Mesothelial cell of epicardium (in vitro differentiated cells): ENCODE measurements around the gene ACER3. TPM values are rescaled to one million over a fixed set of nuclear protein-coding genes. Genes with fewer than 3 reads are reported as not detected.

Source experiments
- DNase-seq, 2 experiments: peaks; one replicate each; pipeline ENCODE4 v3.0.0; 2021; ENCODE audit warnings: low spot score in 2 of 2; ENCODE audit not compliant: unreplicated experiment in 2 of 2
- H3K27ac Mint-ChIP-seq: 2 replicates; pipeline ENCODE4 v1.8.0; 2021; ENCODE audit warnings: mixed read lengths
- H3K27me3 Mint-ChIP-seq: 2 replicates; pipeline ENCODE4 v1.8.0; 2021; ENCODE audit warnings: low read depth, mixed read lengths
- H3K36me3 Mint-ChIP-seq: 2 replicates; pipeline ENCODE4 v1.8.0; 2021; ENCODE audit warnings: mixed read lengths
- H3K4me1 Mint-ChIP-seq: 2 replicates; pipeline ENCODE4 v1.8.0; 2021; ENCODE audit warnings: mixed read lengths
- H3K4me3 Mint-ChIP-seq: 2 replicates; pipeline ENCODE4 v1.8.0; 2021; ENCODE audit warnings: mild to moderate bottlenecking, moderate library complexity, mixed read lengths
- H3K9me3 Mint-ChIP-seq: 2 replicates; pipeline ENCODE4 v1.8.0; 2021; ENCODE audit warnings: mixed read lengths
- CTCF ChIP-seq: fragments of 200-600 bp; sonication (generic); IDR thresholded peaks from one replicate; pipeline ENCODE4 v1.5.0; 2021; ENCODE audit warnings: antibody characterized with exemption; ENCODE audit not compliant: unreplicated experiment
- total RNA-seq: library from RNA; stranded (reverse); gene quantifications from 3 replicates; pipeline ENCODE4 v1.2.1, GENCODE V29; 2021

ACER3 gene
- total RNA-seq, 1 donor from 2014 or later, result 17.5 TPM

GRCh38 chr11:77053217-77054015 lies 192.7 kb downstream of the ACER3 start:
- H3K9me3 Mint-ChIP-seq, result peaks cover 3% of the 10 kb centered on the region
- no peaks in the 10 kb centered on the region for H3K27me3 Mint-ChIP-seq
- no peak for DNase-seq
- no peaks in the 10 kb centered on the region for H3K4me1 Mint-ChIP-seq
- no peak for TF ChIP-seq CTCF
- H3K4me3 Mint-ChIP-seq, result no peak overlapping the region
- no peak overlapping the region for H3K27ac Mint-ChIP-seq
- H3K36me3 Mint-ChIP-seq, result no peaks in the 10 kb centered on the region

- H3K36me3 Mint-ChIP-seq, result no peaks in the 10 kb centered on the region
- no peaks in the 10 kb centered on the region for H3K27me3 Mint-ChIP-seq
- H3K4me1 Mint-ChIP-seq, result no peaks in the 10 kb centered on the region
- peaks cover 3% of the 10 kb centered on the region for H3K9me3 Mint-ChIP-seq
- no peak overlapping the region for H3K4me3 Mint-ChIP-seq
- DNase-seq, result no peak
- TF ChIP-seq CTCF, result no peak
- no peak overlapping the region for H3K27ac Mint-ChIP-seq
These were observed 193.4 kb downstream of the ACER3 start for GRCh38 chr11:77054084-77054483.

- H3K4me1 Mint-ChIP-seq, result no peaks in the 10 kb centered on the region
- no peak overlapping the region for H3K4me3 Mint-ChIP-seq
- H3K9me3 Mint-ChIP-seq, result peaks cover 3% of the 10 kb centered on the region
- no peak for TF ChIP-seq CTCF
- no peak for DNase-seq
- no peaks in the 10 kb centered on the region for H3K36me3 Mint-ChIP-seq
- peaks cover 2% of the 10 kb centered on the region for H3K27me3 Mint-ChIP-seq
- no peak overlapping the region for H3K27ac Mint-ChIP-seq
These were observed 194.4 kb downstream of the ACER3 start for GRCh38 chr11:77055101-77055561.

GRCh38 chr11:77055913-77056312 lies 195.2 kb downstream of the ACER3 start:
- Mint-ChIP-seq H3K27ac (no peak overlapping the region), H3K4me1 (no peaks in the 10 kb centered on the region), H3K36me3 (no peaks in the 10 kb centered on the region), H3K4me3 (no peak overlapping the region), H3K9me3 (peaks cover 3% of the 10 kb centered on the region), H3K27me3 (peaks cover 2% of the 10 kb centered on the region)
- TF ChIP-seq CTCF, result no peak
- no peak for DNase-seq

- H3K27ac Mint-ChIP-seq, result no peak overlapping the region
- H3K36me3 Mint-ChIP-seq, result no peaks in the 10 kb centered on the region
- no peak for TF ChIP-seq CTCF
- no peaks in the 10 kb centered on the region for H3K4me1 Mint-ChIP-seq
- H3K9me3 Mint-ChIP-seq, result peaks cover 8% of the 10 kb centered on the region
- no peak overlapping the region for H3K4me3 Mint-ChIP-seq
- no peak for DNase-seq
- H3K27me3 Mint-ChIP-seq, result peaks cover 2% of the 10 kb centered on the region
These were observed 196.2 kb downstream of the ACER3 start for GRCh38 chr11:77056814-77057402.
